ENCODE results near the gene P2RX4.
A peak's percentile ranks its signal among the peaks of the same experiment; 100 is the strongest.
"Not testable (repeated sequence)": the region's sequence is repeated elsewhere in the genome, so short reads cannot be mapped to it uniquely, and the experiment has no call there.

P2RX4 gene

DNA sequence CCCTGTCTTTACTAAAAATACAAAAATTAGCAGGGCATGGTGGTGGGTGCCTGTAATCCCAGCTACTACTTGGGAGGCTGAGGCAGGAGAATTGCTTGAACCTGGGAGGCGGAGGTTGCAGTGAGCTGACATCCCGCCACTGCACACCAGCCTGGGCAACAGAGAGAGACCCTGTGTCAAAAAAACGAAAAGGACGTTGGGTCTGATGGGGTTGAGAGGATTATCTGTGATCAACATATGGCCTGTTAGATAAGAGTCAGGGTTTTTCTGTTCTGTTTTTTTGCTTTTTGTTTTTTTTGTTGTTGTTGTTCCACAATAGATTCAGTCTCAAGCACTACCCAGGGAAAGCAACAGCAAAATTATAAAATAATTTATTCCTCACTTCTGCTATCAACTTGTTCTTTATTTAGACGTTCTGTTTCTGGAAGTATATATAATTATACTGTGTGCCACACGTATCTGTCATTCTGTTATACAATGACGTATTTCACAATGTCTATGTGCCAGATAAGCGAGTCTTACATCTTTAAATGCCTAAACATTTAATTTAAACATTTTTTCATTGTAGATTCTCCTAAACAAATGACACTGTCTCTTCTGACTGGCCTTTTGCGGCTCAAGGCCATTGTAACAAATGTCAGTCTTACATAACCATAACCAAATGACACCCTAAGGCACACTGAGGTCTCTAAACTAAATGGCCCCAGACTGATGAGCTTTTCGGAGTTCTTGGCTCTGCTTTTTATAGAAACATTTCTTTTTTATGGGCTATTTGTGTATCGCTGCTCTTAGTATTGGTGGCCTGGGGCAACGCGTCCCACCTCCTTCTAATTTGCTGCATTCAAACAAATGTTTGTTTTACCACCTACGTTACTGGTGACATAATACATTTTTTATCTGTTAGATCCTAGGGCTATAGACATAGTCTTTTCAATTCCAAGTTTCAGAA is 7.2 kb upstream of the P2RX4 start:
- H3K4me3 ChIP-seq (ENCODE audit: low read length): no peak overlapping the region
- TF ChIP-seq, protein P1, sequence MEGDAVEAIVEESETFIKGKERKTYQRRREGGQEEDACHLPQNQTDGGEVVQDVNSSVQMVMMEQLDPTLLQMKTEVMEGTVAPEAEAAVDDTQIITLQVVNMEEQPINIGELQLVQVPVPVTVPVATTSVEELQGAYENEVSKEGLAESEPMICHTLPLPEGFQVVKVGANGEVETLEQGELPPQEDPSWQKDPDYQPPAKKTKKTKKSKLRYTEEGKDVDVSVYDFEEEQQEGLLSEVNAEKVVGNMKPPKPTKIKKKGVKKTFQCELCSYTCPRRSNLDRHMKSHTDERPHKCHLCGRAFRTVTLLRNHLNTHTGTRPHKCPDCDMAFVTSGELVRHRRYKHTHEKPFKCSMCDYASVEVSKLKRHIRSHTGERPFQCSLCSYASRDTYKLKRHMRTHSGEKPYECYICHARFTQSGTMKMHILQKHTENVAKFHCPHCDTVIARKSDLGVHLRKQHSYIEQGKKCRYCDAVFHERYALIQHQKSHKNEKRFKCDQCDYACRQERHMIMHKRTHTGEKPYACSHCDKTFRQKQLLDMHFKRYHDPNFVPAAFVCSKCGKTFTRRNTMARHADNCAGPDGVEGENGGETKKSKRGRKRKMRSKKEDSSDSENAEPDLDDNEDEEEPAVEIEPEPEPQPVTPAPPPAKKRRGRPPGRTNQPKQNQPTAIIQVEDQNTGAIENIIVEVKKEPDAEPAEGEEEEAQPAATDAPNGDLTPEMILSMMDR (conservative IDR thresholded peaks at IDR 0.05; ENCODE audit: low read length): no peak
- no peak for DNase-seq (ENCODE audit: low read depth)

DNA sequence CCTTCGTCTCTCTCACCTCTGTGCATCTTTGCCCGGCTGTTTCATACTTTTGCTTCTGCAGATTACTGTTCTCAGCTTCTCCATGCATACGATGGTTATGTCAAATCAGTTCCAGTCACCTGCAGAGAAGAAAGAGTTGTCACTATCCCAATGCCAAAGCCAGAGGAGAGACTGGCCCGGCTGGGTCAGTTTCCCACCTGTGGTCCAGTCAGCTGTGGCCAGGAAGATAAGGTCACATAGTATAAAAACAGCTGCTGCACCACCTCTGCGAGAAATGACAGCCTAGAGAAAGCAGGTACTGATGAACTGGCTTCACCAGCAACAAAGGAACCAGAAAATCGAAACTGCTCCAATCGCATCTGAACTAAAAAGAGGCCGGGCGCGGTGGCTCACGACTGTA is 6.4 kb upstream of the P2RX4 start:
- no peak for DNase-seq (ENCODE audit: low read depth)
- TF ChIP-seq, protein P1 (conservative IDR thresholded peaks at IDR 0.05; ENCODE audit: low read length): no peak
- no peak overlapping the region for H3K4me3 ChIP-seq (ENCODE audit: low read length)

DNA sequence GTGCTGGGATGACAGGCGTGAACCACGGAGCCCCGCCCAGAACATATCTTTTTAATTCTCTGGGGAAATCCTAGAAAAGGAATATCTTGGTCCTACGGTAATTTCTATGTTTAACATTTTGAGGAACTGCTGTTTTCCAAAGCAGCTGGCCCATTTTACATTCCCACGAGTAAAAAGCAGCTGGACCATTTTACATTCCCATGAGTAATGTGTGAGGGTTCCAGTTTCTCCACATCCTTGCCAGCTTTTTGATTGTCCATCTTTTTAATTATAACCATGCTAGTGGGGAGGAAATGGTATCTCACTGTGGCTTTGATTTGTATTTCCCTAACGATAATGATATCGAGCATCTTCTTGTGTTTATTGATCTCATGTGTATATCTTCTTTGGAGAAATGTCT is 4.4 kb upstream of the P2RX4 start:
- TF ChIP-seq, protein P1 (conservative IDR thresholded peaks at IDR 0.05; ENCODE audit: low read length): no peak
- DNase-seq (ENCODE audit: low read depth): peak; percentile 25
- H3K4me3 ChIP-seq (ENCODE audit: low read length): no peak overlapping the region

DNA sequence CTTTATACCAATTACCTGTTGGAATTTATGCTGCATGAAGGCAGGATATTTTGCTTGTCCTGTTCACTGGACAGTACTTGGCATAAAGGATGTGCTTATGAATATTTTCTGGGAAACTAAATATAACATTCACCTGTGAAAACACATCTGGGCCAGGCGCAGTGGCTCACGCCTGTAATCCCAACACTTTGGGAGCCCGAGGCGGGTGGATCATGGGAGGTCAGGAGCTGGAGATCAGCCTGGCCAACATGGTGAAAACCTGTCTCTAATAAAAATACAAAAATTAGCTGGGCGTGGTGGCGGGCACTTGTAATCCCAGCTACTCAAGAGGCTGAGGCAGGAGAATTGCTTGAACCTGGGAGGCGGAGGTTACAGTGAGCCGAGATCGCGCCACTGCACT is 1.4 kb upstream of the P2RX4 start:
- not testable (repeated sequence) for DNase-seq (ENCODE audit: low read depth); H3K4me3 ChIP-seq (ENCODE audit: low read length)

DNA sequence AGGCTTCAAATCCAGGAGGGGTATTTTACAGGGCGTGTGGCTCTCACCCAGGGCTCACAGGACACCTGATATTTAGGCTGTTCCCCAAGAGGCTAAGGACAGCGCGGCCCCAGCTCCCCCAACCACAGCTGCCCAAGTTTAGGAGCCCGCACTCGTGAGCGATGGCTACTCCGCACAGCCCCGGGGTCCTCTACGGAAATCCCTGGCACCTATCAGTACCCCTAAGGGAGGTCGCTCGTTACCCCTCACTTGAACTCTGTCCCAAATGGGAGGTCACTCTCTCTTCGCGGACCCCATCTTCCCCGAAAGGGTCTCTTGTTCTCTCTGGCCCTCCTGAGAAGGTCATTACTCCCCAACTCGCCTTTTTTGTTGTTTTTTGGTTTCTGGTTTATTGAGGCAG is 708 bp upstream of the P2RX4 start:
- peak overlapping the region; percentile 68 for H3K4me3 ChIP-seq (ENCODE audit: low read length)
- TF ChIP-seq, protein P1 (conservative IDR thresholded peaks at IDR 0.05; ENCODE audit: low read length): no peak

DNA sequence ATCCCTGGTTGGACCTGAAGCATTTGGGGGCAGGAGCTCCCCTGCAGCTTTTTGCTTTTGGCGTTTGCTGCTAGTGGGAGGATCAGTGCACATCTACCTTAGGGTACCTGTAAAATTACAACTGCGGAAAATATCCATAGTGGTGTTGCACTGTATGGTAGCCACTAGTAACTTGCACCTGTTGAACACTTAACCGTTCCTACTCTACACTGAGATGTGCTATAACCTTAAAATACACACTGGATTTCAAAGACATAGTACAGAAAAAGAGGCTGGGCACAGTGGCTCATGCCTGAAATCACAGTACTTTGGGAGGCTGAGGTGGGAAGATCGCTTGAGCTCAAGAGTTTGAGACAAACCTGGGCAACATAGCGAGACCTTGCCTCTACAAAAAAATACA is 2.9 kb downstream of the P2RX4 start:
- no peak for DNase-seq (ENCODE audit: low read depth)
- TF ChIP-seq, protein P1 (conservative IDR thresholded peaks at IDR 0.05; ENCODE audit: low read length): no peak
- H3K4me3 ChIP-seq (ENCODE audit: low read length): no peak overlapping the region

More for the DNA sequence above, 708 bp upstream of the P2RX4 start:
- DNase-seq (ENCODE audit: low read depth): no peak

DNA sequence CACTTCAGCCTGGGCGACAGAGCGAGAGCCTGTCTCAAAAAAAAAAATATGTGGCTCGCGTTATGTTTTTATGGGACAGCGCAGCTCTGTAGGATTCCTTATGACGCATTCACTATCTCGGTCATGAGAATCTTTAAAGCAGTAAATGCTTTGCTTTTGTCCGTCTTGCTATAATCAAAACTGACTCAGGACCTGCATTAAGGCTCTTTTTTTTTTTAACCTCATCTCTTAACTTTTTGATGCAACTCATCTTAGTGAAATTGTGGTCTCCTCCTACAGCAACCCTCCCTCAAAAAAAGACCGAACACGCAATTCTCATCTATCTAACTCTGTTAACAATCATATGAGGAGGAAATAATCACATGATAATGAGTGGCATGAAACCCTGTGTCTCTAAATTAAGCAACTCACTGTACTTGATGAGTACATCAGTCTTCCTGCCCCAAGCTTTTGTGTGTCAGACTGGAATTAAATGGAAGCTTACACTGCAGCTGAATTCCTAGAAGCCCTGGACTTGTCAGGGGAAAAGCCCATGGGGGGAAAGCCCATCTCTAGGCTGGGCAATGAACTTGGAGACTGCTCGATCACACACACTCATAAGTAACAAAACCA is 4.3 kb downstream of the P2RX4 start:
- no peak overlapping the region for H3K4me3 ChIP-seq (ENCODE audit: low read length)
- DNase-seq (ENCODE audit: low read depth): peak; percentile 45
- TF ChIP-seq, protein P1 (conservative IDR thresholded peaks at IDR 0.05; ENCODE audit: low read length): no peak

Data from AG10803 (cell line).